Measurements from ENCODE around the gene CHST2.

The CHST2 gene

DNA sequence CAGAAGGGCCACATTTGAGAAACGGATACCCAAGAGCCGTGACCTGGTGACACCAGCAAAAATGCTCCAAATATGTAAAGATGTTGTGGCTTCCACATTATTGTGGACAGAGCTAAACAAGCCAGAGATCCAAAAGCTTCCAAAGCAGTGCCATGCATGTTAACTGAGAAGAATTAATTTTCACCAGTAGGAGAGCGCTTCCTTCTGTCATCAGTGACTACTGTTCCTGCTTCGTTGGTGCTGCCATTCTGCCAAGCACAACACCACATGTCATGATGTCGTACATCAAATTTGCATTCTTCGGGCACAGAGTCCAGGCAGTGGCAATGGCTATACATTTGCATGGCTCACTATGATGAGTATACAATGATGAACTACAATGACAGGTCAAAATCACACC, 19.1 kb upstream of the CHST2 start:
- Histone ChIP-seq H3K79me2 (ENCODE audit: insufficient read depth, low read length) (no peaks in the 10 kb centered on the region), H2AFZ (ENCODE audit: low read length) (no peak overlapping the region), H3K4me2 (ENCODE audit: low read length) (no peak overlapping the region), H3F3A (ENCODE audit: insufficient read depth, low read length) (no peaks in the 10 kb centered on the region), H3K4me1 (ENCODE audit: insufficient read depth, low read length, severe bottlenecking) (no peaks in the 10 kb centered on the region), H3K4me3 (ENCODE audit: low read depth, low read length, poor library complexity, severe bottlenecking) (no peak overlapping the region), H3K9me3 (ENCODE audit: low read length) (peaks cover 19% of the 10 kb centered on the region), H3K36me3 (ENCODE audit: insufficient read depth, low read length) (no peaks in the 10 kb centered on the region), H3K27ac (ENCODE audit: low read depth, low read length, poor library complexity, severe bottlenecking) (no peak overlapping the region), H4K20me1 (ENCODE audit: insufficient read depth, low read length) (no peaks in the 10 kb centered on the region), H3K9ac (ENCODE audit: low read length) (no peak overlapping the region), H3K27me3 (ENCODE audit: insufficient read depth, low read length) (peaks cover 5% of the 10 kb centered on the region; the same call in 1 of the 2 replicates), H3K9me2 (ENCODE audit: low read depth, low read length) (no peaks in the 10 kb centered on the region)
- TF ChIP-seq CTCF (IDR thresholded peaks at IDR 0.05; ENCODE audit: low read length) = no peak
- TF ChIP-seq EZH2 (IDR thresholded peaks at IDR 0.05; ENCODE audit: borderline replicate concordance, low read length) = no peak

DNA sequence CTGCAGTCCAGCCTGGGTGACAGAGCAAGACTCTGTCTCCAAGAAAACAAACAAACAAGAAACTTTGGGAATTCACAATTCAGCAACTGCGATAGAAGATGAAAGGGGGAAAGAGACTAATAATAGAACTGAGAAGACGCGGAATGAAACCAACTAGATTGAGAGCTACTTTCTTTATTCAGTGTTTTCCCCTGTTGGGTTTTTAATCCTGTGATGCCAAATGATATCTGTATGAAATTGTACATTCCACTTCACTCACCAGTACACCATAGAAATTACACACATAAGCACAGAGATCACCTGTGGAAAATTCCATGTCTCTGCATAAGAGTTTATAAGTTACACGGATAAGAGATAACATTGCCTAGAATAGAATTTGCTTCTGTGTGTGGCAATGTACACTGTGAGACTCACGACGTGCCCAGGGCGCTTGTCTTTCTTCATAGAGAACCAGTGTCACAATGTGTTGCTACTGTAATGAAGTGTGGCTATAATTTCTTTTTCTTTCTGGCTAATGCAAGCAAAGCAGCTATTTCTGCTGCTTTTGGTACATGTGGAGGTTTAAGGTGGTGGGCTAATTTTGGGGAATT, 17.7 kb upstream of the CHST2 start:
- H3K9me3 ChIP-seq (ENCODE audit: low read length) = peaks cover 8% of the 10 kb centered on the region
- H3F3A ChIP-seq (ENCODE audit: insufficient read depth, low read length) = no peaks in the 10 kb centered on the region
- TF ChIP-seq EZH2 (IDR thresholded peaks at IDR 0.05; ENCODE audit: borderline replicate concordance, low read length) (no peak), CTCF (IDR thresholded peaks at IDR 0.05; ENCODE audit: low read length) (no peak)
- no peaks in the 10 kb centered on the region for H3K4me1 ChIP-seq (ENCODE audit: insufficient read depth, low read length, severe bottlenecking)
- H3K27me3 ChIP-seq (ENCODE audit: insufficient read depth, low read length) = peaks cover 5% of the 10 kb centered on the region; the same call in 1 of the 2 replicates
- H3K4me3 ChIP-seq (ENCODE audit: low read depth, low read length, poor library complexity, severe bottlenecking) = no peak overlapping the region
- no peak overlapping the region for H2AFZ ChIP-seq (ENCODE audit: low read length)
- H3K79me2 ChIP-seq (ENCODE audit: insufficient read depth, low read length) = no peaks in the 10 kb centered on the region
- no peak overlapping the region for H3K9ac ChIP-seq (ENCODE audit: low read length)
- H3K9me2 ChIP-seq (ENCODE audit: low read depth, low read length) = no peaks in the 10 kb centered on the region
- no peaks in the 10 kb centered on the region for H4K20me1 ChIP-seq (ENCODE audit: insufficient read depth, low read length)
- no peak overlapping the region for H3K4me2 ChIP-seq (ENCODE audit: low read length)
- H3K36me3 ChIP-seq (ENCODE audit: insufficient read depth, low read length) = no peaks in the 10 kb centered on the region
- H3K27ac ChIP-seq (ENCODE audit: low read depth, low read length, poor library complexity, severe bottlenecking) = no peak overlapping the region

GRCh38 chr3:143103652-143104051, 15.9 kb upstream of the CHST2 start:
- Histone ChIP-seq H2AFZ (ENCODE audit: low read length) (no peak overlapping the region), H3K27me3 (ENCODE audit: insufficient read depth, low read length) (no peaks in the 10 kb centered on the region; the same call in 1 of the 2 replicates), H3K9me2 (ENCODE audit: low read depth, low read length) (no peaks in the 10 kb centered on the region), H3K9ac (ENCODE audit: low read length) (no peak overlapping the region), H3K4me1 (ENCODE audit: insufficient read depth, low read length, severe bottlenecking) (no peaks in the 10 kb centered on the region), H3K27ac (ENCODE audit: low read depth, low read length, poor library complexity, severe bottlenecking) (no peak overlapping the region), H4K20me1 (ENCODE audit: insufficient read depth, low read length) (no peaks in the 10 kb centered on the region), H3K4me2 (ENCODE audit: low read length) (no peak overlapping the region), H3K36me3 (ENCODE audit: insufficient read depth, low read length) (no peaks in the 10 kb centered on the region), H3K79me2 (ENCODE audit: insufficient read depth, low read length) (no peaks in the 10 kb centered on the region), H3F3A (ENCODE audit: insufficient read depth, low read length) (no peaks in the 10 kb centered on the region), H3K4me3 (ENCODE audit: low read depth, low read length, poor library complexity, severe bottlenecking) (no peak overlapping the region), H3K9me3 (ENCODE audit: low read length) (peaks cover 3% of the 10 kb centered on the region; the same call in 1 of the 2 replicates)
- no peak for TF ChIP-seq CTCF (IDR thresholded peaks at IDR 0.05; ENCODE audit: low read length)
- no peak for TF ChIP-seq EZH2 (IDR thresholded peaks at IDR 0.05; ENCODE audit: borderline replicate concordance, low read length)
